ENCODE measurements around the gene NAT16.

- TF ChIP-seq CTCF (IDR thresholded peaks at IDR 0.05; ENCODE audit: borderline replicate concordance, extremely low read depth, low read length, poor library complexity, severe bottlenecking) (no peak), EZH2 (IDR thresholded peaks at IDR 0.05; ENCODE audit: borderline replicate concordance, low read depth, low read length, severe bottlenecking) (no peak)
These were observed 15.8 kb upstream of the NAT16 start for GRCh38 chr7:101195884-101196283.

Data from DND-41 (cell line).